Limb (tissue), 2 donors: ENCODE measurements around the gene NUP188.
A peak's percentile ranks its signal among the peaks of the same experiment; 100 is the strongest.

ENCODE experiments used
- DNase-seq, 2 donors: peaks; one replicate each; pipeline ENCODE4 v3.0.0-alpha.2; 2016; ENCODE audit errors: extremely low spot score in 2 of 2

The NUP188 gene

GRCh38 chr9:129007035-129007765, 59.7 kb downstream of the NUP188 start:
- no peak for DNase-seq

- DNase-seq: no peak
Observed at GRCh38 chr9:129007766-129008468, 60.4 kb downstream of the NUP188 start.

- no peak for DNase-seq
Observed at GRCh38 chr9:129008469-129008965, 61.0 kb downstream of the NUP188 start.

- DNase-seq: no peak
Observed at GRCh38 chr9:129008986-129009583, 61.6 kb downstream of the NUP188 start.

GRCh38 chr9:129009584-129010141, 62.2 kb downstream of the NUP188 start:
- DNase-seq: no peak

GRCh38 chr9:129010267-129010975, 62.9 kb downstream of the NUP188 start:
- no peak for DNase-seq

GRCh38 chr9:129011170-129011569, 63.7 kb downstream of the NUP188 start:
- DNase-seq: no peak

GRCh38 chr9:129011761-129012181, 64.3 kb downstream of the NUP188 start:
- DNase-seq: no peak

- no peak for DNase-seq
Observed at GRCh38 chr9:129012343-129012742, 64.8 kb downstream of the NUP188 start.

GRCh38 chr9:129012893-129013448, 65.5 kb downstream of the NUP188 start:
- no peak for DNase-seq

- DNase-seq: no peak
Observed at GRCh38 chr9:129013674-129014073, 66.2 kb downstream of the NUP188 start.

GRCh38 chr9:129014124-129014523, 66.6 kb downstream of the NUP188 start:
- no peak for DNase-seq

GRCh38 chr9:129014608-129015007, 67.1 kb downstream of the NUP188 start:
- no peak for DNase-seq

GRCh38 chr9:129021091-129021490, 73.6 kb downstream of the NUP188 start:
- DNase-seq: no peak

- no peak for DNase-seq
Observed at GRCh38 chr9:129022037-129022436, 74.5 kb downstream of the NUP188 start.

GRCh38 chr9:129023036-129023907, 75.8 kb downstream of the NUP188 start:
- DNase-seq: peak; percentile 69 to 78

- DNase-seq: no peak
Observed at GRCh38 chr9:129023908-129024233, 76.4 kb downstream of the NUP188 start.

GRCh38 chr9:129026442-129027223, 79.1 kb downstream of the NUP188 start:
- peak; percentile 46 to 66 for DNase-seq

GRCh38 chr9:129027224-129027684, 79.8 kb downstream of the NUP188 start:
- no peak for DNase-seq
